ENCODE measurements around the gene IGFBP6.

Gene IGFBP6

DNA sequence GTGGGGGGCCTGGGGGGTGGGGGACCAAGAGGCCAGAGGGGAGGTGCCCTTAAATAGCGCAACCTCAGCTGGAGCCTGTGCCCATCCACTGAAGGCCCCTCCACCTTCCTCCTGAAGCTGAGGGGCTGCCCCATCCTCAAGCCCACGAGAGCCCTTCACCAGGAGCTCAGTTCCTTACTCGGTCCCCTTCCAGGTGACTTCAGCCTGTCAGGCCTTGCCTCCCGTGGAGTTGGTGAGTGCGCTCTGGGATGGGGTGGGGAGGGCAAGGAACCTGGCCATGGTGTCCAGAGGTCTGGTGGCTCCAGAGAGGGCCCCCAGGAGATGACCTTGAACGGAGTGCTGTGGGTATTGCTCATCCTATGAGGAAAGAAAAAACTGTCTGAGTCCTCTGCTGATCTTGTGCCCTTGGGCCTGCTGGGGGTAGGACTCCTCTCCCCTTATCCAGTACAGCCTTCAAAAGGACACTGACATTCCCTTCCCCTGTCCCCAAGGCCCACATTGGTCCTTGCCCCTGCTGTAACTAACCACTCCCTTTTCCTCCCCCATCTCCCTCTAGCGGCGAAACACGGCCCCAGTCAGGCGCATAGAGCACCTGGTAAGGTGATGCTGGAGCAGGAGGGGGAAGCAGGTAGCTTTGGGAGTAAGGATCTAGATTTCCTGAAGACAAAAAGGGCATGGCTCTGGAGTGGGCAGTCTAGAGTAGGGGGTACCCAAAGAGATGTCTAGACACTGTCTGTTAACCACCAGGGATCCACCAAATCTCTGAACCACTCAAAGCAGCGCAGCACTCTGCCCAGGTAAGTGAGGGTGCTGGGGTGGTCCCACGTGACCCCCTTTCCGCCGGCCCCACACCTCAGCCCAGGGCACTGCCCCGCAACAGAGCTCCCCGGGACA, 44.0 kb upstream of the IGFBP6 start:
- Histone ChIP-seq H3K9me3 (ENCODE audit: insufficient read depth, low read depth, low read length) (no peaks in the 10 kb centered on the region), H3K9ac (ENCODE audit: low read depth, low read length) (peak overlapping the region; percentile 81; the same call in 1 of the 2 replicates), H3K27me3 (ENCODE audit: insufficient read depth, low read length) (peaks cover 12% of the 10 kb centered on the region; the same call in 1 of the 2 replicates), H3K27ac (ENCODE audit: low read length) (peak overlapping the region; percentile 55), H3K4me1 (ENCODE audit: insufficient read depth, low read length) (peaks cover 25% of the 10 kb centered on the region), H3K4me3 (ENCODE audit: low read length) (peak overlapping the region; percentile 92), H3K36me3 (ENCODE audit: insufficient read depth, low read depth, low read length) (no peaks in the 10 kb centered on the region; the same call in 1 of the 2 replicates)

DNA sequence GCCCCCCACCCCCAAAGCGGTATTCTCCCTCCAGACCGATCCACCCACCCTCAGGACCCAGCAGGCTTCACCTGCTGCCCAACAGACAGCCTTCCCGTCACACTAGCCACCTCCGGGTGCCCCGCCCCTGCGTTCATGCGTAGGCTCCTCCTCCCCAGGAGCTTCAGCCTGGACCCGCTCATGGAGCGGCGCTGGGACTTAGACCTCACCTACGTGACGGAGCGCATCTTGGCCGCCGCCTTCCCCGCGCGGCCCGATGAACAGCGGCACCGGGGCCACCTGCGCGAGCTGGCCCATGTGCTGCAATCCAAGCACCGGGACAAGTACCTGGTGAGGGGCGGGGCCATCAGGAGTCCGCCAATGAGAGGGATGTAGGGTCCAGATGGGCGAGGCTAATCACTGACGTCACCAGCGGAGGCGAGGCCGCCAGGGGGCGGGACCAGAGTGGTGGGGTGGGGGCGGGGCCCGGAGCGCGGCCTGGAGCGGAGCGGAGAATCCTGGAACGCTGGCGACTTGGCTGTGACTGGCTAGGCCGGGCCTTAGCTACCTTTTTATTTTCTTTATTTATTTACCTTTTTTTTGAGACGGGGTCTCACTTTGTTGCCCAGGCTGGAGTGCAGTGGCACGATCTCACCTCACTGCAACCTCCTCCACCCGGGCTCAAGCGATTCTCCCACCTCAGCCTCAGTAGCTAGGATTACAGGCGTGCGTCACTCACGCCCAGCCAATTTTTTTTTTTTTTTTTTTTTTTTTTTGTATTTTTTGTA, 43.2 kb upstream of the IGFBP6 start:
- peaks cover 16% of the 10 kb centered on the region for H3K4me1 ChIP-seq (ENCODE audit: insufficient read depth, low read length)
- H3K27me3 ChIP-seq (ENCODE audit: insufficient read depth, low read length) = peaks cover 12% of the 10 kb centered on the region; the same call in 1 of the 2 replicates
- H3K4me3 ChIP-seq (ENCODE audit: low read length) = peak overlapping the region; percentile 92
- H3K9ac ChIP-seq (ENCODE audit: low read depth, low read length) = peak overlapping the region; percentile 81; the same call in 1 of the 2 replicates
- H3K36me3 ChIP-seq (ENCODE audit: insufficient read depth, low read depth, low read length) = no peaks in the 10 kb centered on the region; the same call in 1 of the 2 replicates
- peak overlapping the region; percentile 55 for H3K27ac ChIP-seq (ENCODE audit: low read length)
- H3K9me3 ChIP-seq (ENCODE audit: insufficient read depth, low read depth, low read length) = no peaks in the 10 kb centered on the region

DNA sequence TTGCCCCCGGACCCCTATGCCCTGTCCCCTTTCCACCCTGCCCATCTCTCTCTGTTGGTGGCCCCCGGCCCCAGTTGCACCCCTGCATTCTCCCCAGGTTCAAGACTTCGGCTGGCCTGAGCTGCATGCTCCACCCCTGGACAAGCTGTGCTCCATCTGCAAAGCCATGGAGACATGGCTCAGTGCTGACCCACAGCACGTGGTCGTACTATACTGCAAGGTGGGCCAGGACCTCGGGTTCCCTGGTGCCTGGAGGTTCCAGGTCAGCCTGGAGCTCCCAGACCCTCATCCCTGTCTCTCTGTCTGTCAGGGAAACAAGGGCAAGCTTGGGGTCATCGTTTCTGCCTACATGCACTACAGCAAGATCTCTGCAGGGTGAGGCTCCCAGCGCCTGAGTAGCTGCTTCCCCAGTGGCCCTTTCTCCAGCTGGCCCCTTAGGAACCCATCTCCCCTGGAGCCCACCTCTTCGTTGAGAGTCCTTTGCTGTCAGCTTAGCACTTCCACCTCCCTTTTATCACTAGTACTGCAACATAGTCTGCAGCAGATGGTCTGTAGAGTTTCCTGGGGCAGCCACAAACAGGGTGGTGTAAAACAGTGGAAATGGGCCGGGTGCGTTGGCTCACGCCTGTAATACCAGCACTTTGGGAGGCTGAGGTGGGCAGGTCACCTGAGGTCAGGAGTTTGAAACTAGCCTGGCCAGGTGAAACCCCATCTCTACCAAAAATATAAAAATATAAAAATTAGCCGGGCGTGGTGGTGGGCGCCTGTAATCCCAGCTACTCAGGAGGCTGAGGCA, 41.8 kb upstream of the IGFBP6 start:
- H3K36me3 ChIP-seq (ENCODE audit: insufficient read depth, low read depth, low read length) = no peaks in the 10 kb centered on the region; the same call in 1 of the 2 replicates
- H3K9me3 ChIP-seq (ENCODE audit: insufficient read depth, low read depth, low read length) = no peaks in the 10 kb centered on the region
- no peak overlapping the region for H3K9ac ChIP-seq (ENCODE audit: low read depth, low read length)
- H3K27ac ChIP-seq (ENCODE audit: low read length) = no peak overlapping the region
- peaks cover 12% of the 10 kb centered on the region; the same call in 1 of the 2 replicates for H3K27me3 ChIP-seq (ENCODE audit: insufficient read depth, low read length)
- no peak overlapping the region for H3K4me3 ChIP-seq (ENCODE audit: low read length)
- peaks cover 6% of the 10 kb centered on the region; the same call in 1 of the 2 replicates for H3K4me1 ChIP-seq (ENCODE audit: insufficient read depth, low read length)

DNA sequence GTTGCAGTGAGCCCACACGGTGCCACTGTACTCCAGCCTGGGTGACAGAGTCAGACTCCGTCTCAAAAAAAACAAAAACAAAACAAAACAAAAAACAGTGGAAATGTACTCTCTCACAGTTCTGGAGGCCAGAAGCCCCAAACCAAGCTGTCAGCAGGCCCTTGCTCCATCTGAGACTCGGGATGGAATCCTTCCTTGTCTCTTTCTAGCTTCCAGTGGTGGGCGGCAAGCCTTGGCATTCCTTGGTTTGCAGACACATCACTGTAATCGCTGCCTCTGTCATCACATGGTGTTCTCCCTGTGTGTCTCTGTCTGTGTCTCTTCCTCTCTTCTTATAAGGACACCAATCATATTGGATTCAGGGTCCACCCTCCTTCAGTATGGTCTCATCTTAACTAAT, 41.2 kb upstream of the IGFBP6 start:
- Histone ChIP-seq H3K27me3 (ENCODE audit: insufficient read depth, low read length) (peaks cover 12% of the 10 kb centered on the region; the same call in 1 of the 2 replicates), H3K27ac (ENCODE audit: low read length) (no peak overlapping the region), H3K36me3 (ENCODE audit: insufficient read depth, low read depth, low read length) (no peaks in the 10 kb centered on the region; the same call in 1 of the 2 replicates), H3K9me3 (ENCODE audit: insufficient read depth, low read depth, low read length) (no peaks in the 10 kb centered on the region), H3K4me3 (ENCODE audit: low read length) (no peak overlapping the region), H3K4me1 (ENCODE audit: insufficient read depth, low read length) (peaks cover under 1% of the 10 kb centered on the region; the same call in 1 of the 2 replicates), H3K9ac (ENCODE audit: low read depth, low read length) (no peak overlapping the region)

DNA sequence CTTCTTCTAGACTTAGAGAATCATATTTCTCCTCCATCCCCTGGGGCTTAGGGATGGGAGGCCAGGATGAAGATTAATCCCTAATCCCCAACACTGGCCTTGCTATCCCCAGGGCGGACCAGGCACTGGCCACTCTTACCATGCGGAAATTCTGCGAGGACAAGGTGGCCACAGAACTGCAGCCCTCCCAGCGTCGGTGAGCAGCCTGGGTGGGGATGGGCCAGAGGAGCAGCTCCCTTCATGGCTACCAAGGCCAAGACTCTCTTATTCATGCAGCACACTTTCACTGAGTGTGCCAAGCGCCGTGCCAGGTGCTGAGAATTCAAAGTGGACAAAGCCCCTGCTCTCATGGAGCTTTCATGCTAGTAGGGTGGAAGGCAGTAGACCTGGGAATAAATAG, 40.6 kb upstream of the IGFBP6 start:
- H3K36me3 ChIP-seq (ENCODE audit: insufficient read depth, low read depth, low read length) = no peaks in the 10 kb centered on the region
- no peak overlapping the region for H3K27ac ChIP-seq (ENCODE audit: low read length)

DNA sequence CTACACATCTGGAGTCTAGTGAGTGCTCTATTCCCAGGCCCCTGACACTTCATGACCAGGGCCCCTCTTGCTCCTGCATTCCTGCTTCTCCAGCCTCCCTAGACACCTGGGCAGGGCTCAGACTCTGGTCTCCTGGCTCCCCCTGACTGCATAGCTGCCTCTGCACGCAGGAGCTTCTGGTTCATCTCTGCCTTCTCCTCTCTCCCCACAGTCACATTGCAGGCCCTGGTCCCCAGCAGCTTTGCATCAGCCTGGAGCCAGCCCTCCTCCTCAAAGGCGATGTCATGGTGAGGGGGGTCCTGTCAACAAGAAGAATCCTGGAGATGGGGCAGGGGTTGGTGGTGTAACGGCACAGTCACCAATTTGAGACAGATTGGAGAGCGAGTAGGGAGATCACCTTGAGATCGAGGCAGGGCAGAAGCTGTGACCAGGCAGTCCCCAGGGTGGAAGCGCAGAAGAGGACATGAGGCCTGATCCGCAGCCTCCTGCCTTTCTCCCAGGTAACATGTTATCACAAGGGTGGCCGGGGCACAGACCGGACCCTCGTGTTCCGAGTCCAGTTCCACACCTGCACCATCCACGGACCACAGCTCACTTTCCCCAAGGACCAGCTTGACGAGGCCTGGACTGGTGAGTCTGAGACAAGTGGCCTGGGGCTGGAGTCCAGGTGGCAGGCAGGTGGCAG, 39.5 kb upstream of the IGFBP6 start:
- Histone ChIP-seq H3K27ac (ENCODE audit: low read length) (no peak overlapping the region), H3K9ac (ENCODE audit: low read depth, low read length) (no peak overlapping the region), H3K27me3 (ENCODE audit: insufficient read depth, low read length) (peaks cover 5% of the 10 kb centered on the region; the same call in 1 of the 2 replicates), H3K36me3 (ENCODE audit: insufficient read depth, low read depth, low read length) (no peaks in the 10 kb centered on the region), H3K4me1 (ENCODE audit: insufficient read depth, low read length) (no peaks in the 10 kb centered on the region), H3K4me3 (ENCODE audit: low read length) (no peak overlapping the region), H3K9me3 (ENCODE audit: insufficient read depth, low read depth, low read length) (no peaks in the 10 kb centered on the region)

More for the DNA sequence above, 40.6 kb upstream of the IGFBP6 start:
- Histone ChIP-seq H3K27me3 (ENCODE audit: insufficient read depth, low read length) (peaks cover 8% of the 10 kb centered on the region; the same call in 1 of the 2 replicates), H3K4me1 (ENCODE audit: insufficient read depth, low read length) (no peaks in the 10 kb centered on the region), H3K9ac (ENCODE audit: low read depth, low read length) (no peak overlapping the region), H3K4me3 (ENCODE audit: low read length) (no peak overlapping the region), H3K9me3 (ENCODE audit: insufficient read depth, low read depth, low read length) (no peaks in the 10 kb centered on the region)

DNA sequence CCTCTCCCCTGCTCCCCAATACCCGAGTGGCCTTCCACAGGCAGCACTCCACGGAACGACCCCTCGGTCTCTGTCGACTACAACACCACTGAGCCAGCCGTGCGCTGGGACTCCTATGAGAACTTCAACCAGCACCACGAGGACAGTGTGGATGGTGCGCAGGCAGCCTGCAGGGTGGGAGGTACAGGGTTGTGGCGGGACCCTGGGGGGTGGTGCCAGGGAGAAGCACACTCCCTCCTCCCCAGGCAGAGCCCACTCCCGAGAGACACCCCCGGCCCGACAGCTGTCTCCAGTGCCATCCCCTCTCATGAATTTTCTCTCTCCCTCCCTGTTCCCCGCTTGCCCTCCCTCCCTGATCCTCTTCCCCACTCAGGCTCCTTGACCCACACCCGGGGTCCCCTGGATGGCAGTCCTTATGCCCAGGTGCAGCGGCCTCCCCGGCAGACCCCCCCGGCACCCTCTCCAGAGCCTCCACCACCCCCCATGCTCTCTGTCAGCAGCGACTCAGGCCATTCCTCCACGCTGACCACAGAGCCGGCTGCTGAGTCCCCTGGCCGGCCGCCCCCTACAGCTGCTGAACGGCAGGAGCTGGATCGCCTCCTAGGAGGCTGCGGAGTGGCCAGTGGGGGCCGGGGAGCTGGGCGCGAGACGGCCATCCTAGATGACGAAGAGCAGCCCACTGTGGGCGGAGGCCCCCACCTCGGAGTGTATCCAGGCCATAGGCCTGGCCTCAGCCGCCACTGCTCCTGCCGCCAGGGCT, 38.6 kb upstream of the IGFBP6 start:
- Histone ChIP-seq H3K9me3 (ENCODE audit: insufficient read depth, low read depth, low read length) (no peaks in the 10 kb centered on the region), H3K4me1 (ENCODE audit: insufficient read depth, low read length) (no peaks in the 10 kb centered on the region), H3K9ac (ENCODE audit: low read depth, low read length) (no peak overlapping the region), H3K27me3 (ENCODE audit: insufficient read depth, low read length) (peaks cover 5% of the 10 kb centered on the region; the same call in 1 of the 2 replicates), H3K27ac (ENCODE audit: low read length) (no peak overlapping the region), H3K36me3 (ENCODE audit: insufficient read depth, low read depth, low read length) (no peaks in the 10 kb centered on the region), H3K4me3 (ENCODE audit: low read length) (no peak overlapping the region)

DNA sequence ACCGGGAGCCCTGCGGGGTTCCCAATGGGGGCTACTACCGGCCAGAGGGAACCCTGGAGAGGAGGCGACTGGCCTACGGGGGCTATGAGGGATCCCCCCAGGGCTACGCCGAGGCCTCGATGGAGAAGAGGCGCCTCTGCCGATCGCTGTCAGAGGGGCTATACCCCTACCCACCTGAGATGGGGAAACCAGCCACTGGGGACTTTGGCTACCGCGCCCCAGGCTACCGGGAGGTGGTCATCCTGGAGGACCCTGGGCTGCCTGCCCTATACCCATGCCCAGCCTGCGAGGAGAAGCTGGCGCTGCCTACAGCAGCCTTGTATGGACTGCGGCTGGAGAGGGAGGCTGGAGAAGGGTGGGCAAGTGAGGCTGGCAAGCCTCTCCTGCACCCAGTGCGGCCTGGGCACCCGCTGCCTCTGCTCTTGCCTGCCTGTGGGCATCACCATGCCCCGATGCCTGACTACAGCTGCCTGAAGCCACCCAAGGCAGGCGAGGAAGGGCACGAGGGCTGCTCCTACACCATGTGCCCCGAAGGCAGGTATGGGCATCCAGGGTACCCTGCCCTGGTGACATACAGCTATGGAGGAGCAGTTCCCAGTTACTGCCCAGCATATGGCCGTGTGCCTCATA, 37.9 kb upstream of the IGFBP6 start:
- no peaks in the 10 kb centered on the region for H3K36me3 ChIP-seq (ENCODE audit: insufficient read depth, low read depth, low read length)

DNA sequence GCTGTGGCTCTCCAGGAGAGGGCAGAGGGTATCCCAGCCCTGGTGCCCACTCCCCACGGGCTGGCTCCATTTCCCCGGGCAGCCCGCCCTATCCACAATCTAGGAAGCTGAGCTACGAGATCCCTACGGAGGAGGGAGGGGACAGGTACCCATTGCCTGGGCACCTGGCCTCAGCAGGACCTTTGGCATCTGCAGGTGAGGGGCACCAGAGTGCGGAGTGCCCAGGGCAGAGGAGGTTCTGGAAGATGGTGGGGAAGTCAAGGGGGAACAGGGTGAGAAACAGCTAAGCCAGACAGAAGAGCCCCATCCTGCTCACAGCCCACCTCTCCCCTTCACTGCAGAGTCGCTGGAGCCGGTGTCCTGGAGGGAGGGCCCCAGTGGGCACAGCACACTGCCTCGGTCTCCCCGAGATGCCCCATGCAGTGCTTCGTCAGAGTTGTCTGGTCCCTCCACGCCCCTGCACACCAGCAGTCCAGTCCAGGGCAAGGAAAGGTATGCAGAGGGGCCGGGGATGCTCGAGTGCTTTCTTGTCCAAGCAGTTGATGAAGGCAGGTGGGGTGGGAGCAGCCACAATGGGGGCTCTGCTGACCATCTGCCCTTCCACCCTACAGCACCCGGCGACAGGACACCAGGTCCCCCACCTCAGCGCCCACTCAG, 37.3 kb upstream of the IGFBP6 start:
- peaks cover 5% of the 10 kb centered on the region; the same call in 1 of the 2 replicates for H3K27me3 ChIP-seq (ENCODE audit: insufficient read depth, low read length)
- no peaks in the 10 kb centered on the region for H3K4me1 ChIP-seq (ENCODE audit: insufficient read depth, low read length)
- no peaks in the 10 kb centered on the region for H3K9me3 ChIP-seq (ENCODE audit: insufficient read depth, low read depth, low read length)
- H3K4me3 ChIP-seq (ENCODE audit: low read length) = no peak overlapping the region
- H3K27ac ChIP-seq (ENCODE audit: low read length) = no peak overlapping the region
- H3K9ac ChIP-seq (ENCODE audit: low read depth, low read length) = no peak overlapping the region
- H3K36me3 ChIP-seq (ENCODE audit: insufficient read depth, low read depth, low read length) = no peaks in the 10 kb centered on the region

More for the DNA sequence above, 37.9 kb upstream of the IGFBP6 start:
- Histone ChIP-seq H3K27me3 (ENCODE audit: insufficient read depth, low read length) (peaks cover 5% of the 10 kb centered on the region; the same call in 1 of the 2 replicates), H3K4me3 (ENCODE audit: low read length) (no peak overlapping the region), H3K9ac (ENCODE audit: low read depth, low read length) (no peak overlapping the region), H3K27ac (ENCODE audit: low read length) (no peak overlapping the region), H3K4me1 (ENCODE audit: insufficient read depth, low read length) (no peaks in the 10 kb centered on the region), H3K9me3 (ENCODE audit: insufficient read depth, low read depth, low read length) (no peaks in the 10 kb centered on the region)

Measured in iPS-20b (cell line).